Limb (tissue), 2 donors: ENCODE measurements around the gene BMP2.

Experiments
- DNase-seq, 2 donors: peaks; one replicate each; pipeline ENCODE4 v3.0.0-alpha.2; 2016; ENCODE audit errors: extremely low spot score in 2 of 2

Gene BMP2

DNA sequence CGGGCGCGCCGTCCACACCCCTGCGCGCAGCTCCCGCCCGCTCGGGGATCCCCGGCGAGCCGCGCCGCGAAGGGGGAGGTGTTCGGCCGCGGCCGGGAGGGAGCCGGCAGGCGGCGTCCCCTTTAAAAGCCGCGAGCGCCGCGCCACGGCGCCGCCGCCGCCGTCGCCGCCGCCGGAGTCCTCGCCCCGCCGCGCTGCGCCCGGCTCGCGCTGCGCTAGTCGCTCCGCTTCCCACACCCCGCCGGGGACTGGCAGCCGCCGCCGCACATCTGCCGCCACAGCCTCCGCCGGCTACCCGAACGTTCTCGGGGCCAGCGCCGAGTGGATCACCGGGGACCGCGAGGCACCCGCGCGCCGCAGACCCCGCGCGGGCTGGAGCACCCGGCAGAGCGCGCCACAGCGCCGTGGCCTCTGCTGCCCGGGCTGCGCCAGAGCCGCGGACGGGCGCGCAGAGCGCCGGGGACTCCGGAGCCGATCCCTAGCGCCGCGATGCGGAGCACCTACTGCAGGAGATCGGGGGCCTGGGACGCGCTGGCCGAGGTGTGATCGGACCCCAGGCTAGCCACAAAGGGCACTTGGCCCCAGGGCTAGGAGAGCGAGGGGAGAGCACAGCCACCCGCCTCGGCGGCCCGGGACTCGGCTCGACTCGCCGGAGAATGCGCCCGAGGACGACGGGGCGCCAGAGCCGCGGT, at the start of gene BMP2:
Gene BMP2 (plus strand): TSS at position 151 of the 692 bp plus-strand sequence. CDS start 2,441 bp downstream, outside the sequence.
- DNase-seq: peak; percentile 44 to 81

DNA sequence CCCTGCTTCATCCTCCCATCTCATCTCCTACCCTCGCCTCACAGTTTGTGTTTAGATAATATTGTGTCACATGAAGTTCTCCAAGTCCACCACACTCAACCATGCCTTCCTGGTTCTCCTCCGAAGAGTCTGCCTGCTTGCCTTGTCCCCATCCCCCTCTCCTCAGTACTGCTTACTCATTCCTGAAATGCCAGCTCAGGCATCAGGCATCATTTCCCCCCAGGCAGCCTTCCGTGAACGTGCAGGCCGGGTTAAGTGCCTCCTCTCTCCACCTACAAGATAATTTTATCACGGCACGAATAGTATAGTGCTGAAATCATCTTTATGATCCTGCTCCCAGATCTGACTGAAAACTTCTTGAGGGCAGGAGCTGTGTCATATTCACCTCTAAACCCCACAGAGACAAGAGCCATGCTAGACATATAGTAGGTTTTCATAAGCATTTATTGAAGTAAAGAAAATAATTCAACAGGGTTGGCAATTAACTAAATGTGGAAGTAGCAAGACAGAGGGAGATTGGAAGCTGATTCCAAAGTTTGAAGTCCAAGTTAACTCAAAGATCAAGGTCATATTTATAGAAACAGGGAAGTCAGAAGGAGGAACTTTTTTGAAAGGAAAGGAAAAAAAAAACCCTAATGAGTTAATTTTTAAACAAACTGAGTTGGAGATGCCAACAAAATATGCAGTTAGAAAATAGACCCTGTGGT, 48.7 kb upstream of the BMP2 start:
- no peak for DNase-seq

DNA sequence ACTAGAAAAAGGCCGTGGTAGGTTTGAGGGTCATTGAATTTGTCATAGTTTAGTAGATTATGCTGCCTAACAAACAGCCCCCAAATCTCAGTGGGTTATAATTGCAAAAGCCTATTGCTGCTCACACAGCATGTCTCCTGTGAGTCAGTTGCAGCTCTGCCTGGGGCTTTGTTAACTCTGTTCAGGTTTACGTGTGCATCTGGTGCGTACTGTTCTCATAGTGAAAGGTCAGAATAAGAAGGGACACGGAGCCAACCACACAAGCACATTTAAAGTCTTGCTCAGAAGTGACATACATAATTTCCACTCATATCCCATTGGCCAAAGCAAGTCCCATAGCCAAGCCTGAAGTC, 48.1 kb upstream of the BMP2 start:
- DNase-seq: no peak

DNA sequence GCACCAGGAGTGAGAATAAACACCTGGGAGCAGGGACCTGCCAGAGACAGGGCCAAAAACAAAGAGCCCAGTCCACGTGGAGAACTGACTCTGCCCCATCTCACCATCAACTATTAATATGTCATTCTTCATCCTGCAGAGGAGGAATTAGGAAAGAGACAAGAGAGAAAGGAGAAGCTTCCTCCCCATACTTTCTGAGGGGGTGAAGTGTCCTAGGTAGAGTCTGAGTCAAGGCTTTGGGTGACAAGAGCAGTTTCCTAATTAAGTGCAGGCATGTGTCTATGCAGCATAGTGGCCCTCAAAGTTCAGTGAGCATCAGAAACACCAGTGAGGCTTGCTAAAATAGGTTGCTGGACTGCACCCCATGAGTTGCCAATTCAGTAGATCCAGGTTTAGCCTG, 40.7 kb upstream of the BMP2 start:
- DNase-seq: no peak

DNA sequence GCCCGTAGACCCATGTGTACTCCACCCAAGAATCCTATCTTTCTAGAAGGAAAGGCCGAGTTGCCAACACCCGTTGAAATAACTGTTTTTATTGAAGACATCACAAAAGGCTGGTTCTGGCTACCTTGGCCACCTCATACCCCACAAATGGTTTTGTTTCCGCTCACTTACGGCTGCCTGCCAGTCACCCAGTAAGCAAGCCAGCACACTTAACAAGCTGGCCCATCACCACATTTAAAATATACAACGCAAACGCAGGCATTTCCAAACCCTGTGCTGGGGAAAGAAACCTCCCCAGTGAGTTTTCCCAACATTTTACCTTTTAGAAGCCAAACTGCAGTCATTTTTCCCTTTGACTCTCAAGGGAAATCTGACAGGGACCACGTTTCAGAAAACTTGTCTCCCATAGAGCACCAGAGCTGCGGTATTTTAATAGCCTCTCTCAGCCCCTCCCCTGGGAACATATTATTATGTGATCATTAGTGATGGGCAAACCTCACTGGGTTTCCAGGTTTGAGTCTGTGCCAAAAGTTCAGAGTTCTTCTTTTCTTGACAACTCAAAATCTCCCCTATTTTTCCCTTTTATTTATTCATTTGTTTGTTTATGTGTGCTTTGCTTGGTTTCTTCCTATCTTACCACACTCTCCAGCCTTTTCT, 36.7 kb upstream of the BMP2 start:
- no peak for DNase-seq

DNA sequence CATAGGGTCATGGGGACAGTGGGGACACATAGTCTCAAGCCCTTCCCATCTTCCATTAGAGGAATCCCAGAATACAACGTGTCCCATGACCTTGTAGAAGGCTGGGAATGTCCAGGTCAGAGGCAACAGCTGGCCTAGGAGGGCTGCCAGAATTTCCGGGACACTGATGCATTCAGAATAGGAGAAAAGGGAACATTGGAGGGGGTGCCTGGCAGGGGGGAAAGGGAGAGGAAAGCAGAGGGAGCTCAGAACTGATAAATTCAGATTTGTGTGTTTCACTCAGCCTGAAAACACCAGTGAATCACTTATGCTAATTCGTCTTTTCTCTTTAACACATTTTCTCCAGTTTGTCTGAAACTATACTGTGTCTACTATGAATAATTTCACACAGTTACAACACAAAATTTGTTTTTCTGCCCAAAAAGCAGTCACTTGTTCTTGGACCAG, 35.5 kb upstream of the BMP2 start:
- DNase-seq: no peak

DNA sequence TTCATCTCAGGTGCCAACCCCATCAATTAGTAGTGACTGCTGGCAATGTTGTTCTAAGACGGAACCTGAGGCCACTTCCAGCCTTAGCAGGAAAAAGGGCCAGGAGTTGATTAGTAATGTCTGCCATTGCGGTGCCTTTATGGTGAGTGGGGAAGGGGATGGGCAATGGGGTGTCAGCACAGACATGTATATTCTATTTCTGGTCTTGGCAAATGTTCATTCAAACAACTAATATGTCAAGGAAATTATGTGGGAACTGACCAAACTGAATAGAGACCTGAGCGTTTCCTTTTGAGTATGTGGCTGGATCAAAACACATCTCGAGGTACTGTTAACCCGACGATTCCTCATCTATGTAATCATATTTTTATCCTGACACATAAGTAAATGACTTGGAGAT, 34.6 kb upstream of the BMP2 start:
- no peak for DNase-seq

DNA sequence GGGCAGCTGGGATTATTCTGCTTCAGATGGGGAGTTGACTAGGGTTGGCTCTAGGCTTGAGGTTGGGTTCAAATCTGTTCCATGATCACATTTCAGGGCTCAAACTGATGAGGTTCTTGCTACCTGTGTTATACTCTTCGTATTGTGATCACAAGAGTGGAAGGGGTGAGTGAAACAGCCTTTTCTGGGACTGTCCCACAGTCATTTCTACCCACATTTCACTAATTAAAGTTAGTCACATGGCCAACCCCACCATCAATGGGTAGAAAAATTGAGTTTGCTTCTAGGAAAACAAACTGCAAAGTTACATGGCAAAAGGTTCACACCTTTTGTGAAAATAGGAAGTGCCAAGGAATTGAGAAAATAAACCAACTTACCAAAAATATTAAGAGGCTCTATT, 33.5 kb upstream of the BMP2 start:
- no peak for DNase-seq

DNA sequence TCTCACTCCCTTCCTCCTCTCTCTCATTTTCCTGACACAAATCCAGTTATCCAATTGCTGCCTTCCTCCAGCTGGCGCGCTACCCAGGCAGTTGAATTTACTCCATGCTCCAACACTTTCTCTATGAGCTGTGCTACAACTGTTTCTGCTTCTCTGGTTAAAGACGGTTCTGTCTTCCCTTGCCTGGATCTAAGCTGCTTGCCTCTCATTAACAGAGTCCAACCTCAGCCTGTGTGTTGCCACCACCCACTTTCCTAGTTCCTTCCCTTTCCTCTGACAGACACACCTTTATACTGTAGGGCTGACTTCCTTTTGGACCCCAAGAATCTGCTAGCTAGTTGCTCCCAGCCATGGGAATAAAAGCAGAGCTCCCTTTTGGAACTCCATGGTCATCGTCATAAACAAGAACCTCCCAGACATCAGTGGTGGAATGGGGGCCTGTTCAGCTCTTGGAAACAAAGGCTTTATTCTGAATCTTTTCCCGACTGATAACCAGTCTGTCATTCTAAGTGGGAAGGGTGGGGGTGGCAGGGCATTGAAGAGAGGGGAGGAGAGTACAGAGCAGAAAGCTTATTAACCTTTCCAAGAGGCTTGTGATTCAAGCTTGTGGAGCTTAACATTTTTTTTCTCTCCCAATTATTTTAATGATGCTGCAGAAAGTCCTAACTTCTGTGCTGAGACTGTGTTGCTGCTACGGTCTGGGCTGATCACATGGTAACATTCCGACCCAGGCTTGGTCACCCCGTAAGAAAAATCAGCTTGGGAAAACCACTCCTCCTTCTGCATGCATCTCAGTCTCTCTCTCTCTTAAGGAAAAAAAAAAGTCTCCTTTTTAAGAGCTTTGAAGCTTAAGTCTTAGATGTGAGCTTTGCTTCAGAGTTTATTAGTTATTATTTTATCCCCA, 31.3 kb upstream of the BMP2 start:
- no peak for DNase-seq

DNA sequence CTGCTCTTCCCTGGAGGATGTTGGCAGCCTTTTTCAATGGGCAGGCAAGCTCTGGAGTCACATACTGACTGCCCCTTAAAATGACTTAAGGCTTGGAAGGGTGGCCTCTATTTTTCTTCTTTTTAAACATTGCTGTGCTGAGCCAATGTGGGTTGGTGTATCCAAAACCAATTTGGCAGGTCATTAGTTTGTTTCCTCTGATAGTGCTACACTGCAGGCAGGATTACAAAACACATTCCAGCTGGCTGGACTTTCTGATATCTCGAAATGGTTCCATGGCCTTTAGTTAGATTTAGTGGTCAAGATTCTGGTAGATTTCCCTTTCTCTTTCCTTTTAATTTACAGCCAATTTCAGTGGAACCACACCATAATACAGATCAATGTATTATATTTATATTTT, 28.1 kb upstream of the BMP2 start:
- no peak for DNase-seq

DNA sequence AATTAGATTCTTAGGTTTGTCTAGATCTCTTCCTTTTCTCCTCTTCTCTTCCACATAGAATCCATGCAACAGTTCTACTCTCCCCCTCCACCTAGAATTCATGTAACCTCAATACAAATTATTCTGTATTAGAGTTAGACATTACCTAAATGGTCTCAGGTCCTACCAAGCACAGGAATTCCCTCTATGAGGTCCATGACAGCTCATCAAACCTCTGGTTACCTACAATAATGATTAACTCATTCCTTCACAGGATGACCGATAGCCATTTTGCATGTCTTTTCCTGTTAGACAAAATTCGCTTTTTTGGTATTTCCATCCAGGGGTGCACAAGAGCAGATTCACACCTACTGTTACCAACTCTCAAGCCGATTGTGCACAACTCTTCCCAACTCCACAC, 27.4 kb upstream of the BMP2 start:
- DNase-seq: no peak

DNA sequence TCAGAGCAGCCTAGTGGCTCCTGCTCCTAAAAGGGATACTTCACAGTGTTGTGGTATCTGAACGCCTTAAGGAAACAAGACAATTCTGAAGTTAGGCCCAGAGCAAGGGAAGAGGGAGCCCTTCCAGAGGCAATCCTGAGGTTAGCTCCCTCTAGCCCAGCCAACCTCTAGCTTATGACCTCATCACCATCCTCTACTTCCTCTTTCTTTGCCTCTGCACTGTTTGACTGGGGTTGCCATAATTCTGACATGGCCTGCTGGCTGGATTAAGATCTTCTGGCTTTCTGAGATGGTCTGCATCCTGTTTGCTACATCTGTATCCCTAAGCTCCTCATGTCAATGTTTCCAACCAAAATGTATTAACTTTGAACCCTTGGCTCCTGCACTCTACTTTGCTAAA, 23.3 kb upstream of the BMP2 start:
- DNase-seq: no peak

DNA sequence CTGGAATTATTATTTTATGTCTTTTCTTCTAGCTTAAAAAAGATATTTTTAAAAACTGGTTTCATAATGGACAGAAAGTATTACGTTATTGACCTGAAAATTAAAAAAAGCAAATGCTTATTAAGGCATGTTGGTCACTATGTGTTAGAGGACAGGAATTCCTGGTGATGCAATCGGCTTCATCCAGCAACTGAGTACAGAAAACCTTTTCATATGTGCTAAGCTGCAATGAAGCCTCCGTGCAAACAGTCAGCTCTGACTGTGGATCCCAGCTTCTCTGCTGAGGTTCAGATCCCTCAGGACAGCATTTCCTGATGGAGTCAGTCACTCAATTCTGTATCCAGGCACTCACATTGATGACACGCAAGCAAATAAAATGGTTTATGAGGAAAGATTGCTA, 22.7 kb upstream of the BMP2 start:
- DNase-seq: no peak

DNA sequence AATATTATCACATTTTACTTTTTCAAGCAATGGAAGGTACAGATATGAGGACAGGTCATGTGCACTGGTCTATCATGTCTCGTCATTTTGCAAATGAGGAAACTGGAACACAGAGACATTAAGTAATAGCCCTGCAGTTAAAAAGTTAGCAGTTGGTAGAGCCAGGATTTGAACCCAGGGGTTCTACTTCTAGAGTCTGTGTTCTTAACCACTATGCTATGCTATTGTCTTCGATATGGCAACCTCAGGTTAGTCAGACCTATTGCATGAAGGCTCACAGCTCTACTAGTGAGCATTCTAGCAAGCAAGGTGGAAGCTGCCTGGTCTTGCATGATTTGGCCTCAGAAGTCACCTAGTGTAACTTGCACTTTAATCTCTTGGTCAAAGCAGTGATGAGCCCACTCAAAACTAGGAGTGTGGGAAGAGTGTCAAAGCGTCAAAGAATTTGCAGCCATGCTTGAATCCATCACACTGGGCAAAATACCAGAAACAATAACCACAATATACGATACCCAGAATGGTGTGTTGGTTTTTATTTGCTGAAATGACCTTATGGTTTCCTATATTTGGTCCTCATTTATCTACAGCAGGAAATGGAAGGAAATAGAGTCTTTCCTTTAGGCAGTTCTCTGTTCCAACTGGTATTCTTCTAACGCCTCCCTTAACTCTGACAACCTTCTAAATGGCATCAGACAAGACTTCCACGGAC, 20.4 kb upstream of the BMP2 start:
- no peak for DNase-seq

DNA sequence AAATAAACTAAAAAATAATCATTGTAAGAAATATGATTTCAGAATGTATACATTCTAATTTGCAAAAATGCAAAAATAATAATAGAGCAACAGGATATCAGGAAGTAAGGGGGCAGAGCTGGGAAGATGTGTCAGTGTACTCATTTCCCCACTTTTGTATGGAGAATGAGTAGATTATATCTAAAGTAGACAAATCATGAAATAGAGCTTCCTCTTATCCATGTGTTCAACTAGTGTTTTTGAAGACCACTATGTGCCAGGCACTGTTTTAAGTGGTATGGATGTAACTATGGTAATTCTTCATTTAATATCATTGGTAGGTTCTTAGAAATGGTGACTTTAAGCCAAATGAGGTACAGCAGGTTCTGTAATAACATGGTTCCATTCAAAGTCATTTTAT, 17.0 kb upstream of the BMP2 start:
- no peak for DNase-seq

DNA sequence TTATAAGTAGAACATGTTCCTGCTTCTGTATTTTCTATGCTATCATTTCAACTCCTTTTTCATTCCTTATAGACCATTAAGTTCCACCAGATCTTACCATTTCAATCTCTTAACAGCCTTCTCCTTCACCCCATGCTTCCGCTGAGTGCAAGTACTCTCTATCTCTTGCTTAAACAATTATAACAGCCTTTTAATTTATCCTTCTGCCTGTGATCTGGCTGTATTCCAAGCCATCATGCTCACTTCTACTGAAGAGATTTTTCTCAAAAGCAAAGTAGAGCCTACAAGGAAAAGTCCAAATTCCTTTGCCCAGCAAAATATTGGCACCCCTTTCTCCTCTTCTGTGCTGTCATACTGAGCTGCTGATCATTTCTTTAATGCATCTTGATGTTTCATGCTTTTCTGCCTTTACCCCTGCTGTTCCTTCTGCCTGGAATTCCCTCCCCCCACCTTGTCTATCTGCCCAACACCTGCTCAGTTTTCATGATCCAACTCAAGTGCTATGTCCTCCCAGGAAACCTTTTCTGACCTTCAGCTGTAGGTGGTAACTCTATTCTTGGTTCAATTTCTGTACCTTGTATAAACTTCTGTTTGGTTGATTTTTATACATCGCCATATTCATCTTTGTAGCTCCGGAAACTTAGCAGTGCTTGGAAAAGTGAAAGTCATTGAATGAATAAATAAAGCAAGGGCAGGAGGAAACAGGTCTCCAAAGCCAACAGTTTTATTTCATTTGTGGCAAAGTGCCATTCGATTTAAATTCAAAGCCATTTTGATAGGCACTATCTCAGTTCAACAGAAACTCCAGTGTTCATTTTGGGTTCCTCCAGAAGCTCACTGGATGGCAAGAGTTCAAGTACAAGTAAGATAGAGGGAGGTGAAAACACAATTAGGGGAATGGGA, 10.5 kb upstream of the BMP2 start:
- DNase-seq: no peak

DNA sequence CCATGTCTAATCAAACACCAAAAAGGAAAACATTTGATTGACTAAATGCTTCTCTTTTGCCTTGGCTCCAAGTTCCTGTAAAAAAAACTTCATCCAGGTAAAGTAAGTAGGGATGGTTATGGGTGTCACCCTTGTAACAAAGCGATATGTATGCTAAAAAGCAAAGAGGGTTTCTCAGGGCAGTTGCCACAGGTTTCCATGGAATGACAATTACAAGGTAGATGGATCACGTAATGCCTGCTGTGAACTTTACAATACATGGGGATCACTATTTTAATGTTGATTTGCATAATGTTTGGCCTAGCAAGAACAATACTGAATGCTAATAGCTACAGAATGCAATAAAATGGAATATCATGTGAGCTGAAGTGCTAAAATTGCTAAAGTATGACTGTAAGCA, 2.9 kb upstream of the BMP2 start:
- DNase-seq: no peak

DNA sequence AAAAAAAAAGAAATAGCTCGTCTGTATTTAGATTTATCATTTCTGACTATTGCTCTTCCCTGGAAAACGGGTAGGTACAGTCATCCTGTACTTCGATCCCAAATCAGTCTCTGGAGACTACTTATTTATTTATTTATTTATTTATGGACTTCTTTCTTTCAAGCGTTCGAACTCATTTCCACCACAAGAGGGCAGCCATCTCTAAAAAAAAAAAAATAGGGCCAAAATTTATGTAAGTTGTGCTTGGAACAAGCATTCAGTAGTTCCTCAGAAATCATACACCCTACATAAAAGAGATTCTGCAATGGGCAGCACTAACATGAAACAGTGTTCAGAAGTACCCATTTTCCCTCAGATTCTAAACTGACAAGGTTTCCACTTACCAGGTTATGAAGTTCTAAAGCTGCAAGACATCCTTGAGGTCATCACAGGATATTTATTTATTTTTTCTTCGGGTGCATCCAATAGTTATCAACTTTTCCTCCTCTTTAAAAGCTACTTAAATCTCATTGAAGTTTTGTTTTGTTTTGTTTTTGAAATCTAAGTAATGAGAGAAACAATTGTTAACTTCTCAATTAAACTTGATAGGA, 1.9 kb upstream of the BMP2 start:
- DNase-seq: peak in 1 of 2 donors; percentile 72

DNA sequence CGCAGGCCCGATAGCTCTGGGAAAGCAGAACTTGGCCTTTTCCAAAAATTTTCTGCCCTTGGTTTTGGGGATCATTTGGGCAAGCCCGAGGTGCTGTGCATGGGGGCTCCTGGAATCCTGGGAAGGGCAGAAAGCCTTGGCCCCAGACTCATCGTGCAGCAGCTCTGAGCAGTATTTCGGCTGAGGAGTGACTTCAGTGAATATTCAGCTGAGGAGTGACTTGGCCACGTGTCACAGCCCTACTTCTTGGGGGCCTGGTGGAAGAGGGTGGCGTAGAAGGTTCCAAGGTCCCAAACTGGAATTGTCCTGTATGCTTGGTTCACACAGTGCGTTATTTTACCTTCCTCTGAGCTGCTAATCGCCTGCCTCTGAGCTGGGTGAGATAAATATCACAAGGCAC, 1.1 kb upstream of the BMP2 start:
- DNase-seq: no peak

DNA sequence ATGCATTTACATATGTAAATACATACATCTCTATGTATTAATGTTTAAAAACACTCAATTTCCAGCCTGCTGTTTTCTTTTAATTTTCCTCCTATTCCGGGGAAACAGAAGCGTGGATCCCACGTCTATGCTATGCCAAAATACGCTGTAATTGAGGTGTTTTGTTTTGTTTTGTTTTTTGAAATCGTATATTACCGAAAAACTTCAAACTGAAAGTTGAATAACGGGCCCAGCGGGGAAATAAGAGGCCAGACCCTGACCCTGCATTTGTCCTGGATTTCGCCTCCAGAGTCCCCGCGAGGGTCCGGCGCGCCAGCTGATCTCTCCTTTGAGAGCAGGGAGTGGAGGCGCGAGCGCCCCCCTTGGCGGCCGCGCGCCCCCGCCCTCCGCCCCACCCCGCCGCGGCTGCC, 355 bp upstream of the BMP2 start:
- DNase-seq: peak in 1 of 2 donors; percentile 80
